Parathyroid adenoma (tissue), 2 donors: Measurements from ENCODE around the gene TMEM272.

Source experiments
- H2AFZ ChIP-seq: fragments of 300-600 bp; sonication (generic); one replicate; pipeline ENCODE4 v1.7.0; 2017; ENCODE audit warnings: antibody characterized with exemption, mild to moderate bottlenecking
- H3K27ac ChIP-seq: fragments of 300-600 bp; sonication (generic); one replicate; pipeline ENCODE4 v1.7.0; 2017
- H3K27me3 ChIP-seq: fragments of 300-600 bp; sonication (generic); one replicate; pipeline ENCODE4 v1.7.0; 2017; ENCODE audit warnings: low read length; ENCODE audit not compliant: control insufficient read depth, insufficient read depth
- H3K36me3 ChIP-seq: fragments of 300-600 bp; sonication (generic); one replicate; pipeline ENCODE4 v1.7.0; 2017; ENCODE audit warnings: low read length; ENCODE audit not compliant: control insufficient read depth, insufficient read depth
- H3K4me1 ChIP-seq: fragments of 300-600 bp; sonication (generic); one replicate; pipeline ENCODE4 v1.7.0; 2017; ENCODE audit warnings: control low read depth
- H3K4me2 ChIP-seq: fragments of 300-600 bp; sonication (generic); one replicate; pipeline ENCODE4 v1.7.0; 2017; ENCODE audit warnings: low read length
- H3K4me3 ChIP-seq: fragments of 300-600 bp; sonication (generic); one replicate; pipeline ENCODE4 v1.7.0; 2017; ENCODE audit warnings: low read depth, low read length
- H3K79me2 ChIP-seq: fragments of 300-600 bp; sonication (generic); one replicate; pipeline ENCODE4 v1.7.0; 2017; ENCODE audit warnings: control low read depth
- H3K9ac ChIP-seq: fragments of 300-600 bp; sonication (generic); one replicate; pipeline ENCODE4 v1.7.0; 2017; ENCODE audit warnings: mild to moderate bottlenecking
- H3K9me3 ChIP-seq: fragments of 300-600 bp; sonication (generic); one replicate; pipeline ENCODE4 v1.7.0; 2017; ENCODE audit warnings: low read length; ENCODE audit not compliant: control insufficient read depth
- TF ChIP-seq, protein P1 (sequence below): fragments of 300-600 bp; sonication (generic); IDR thresholded peaks from one replicate; pipeline ENCODE4 v1.7.0; 2017; ENCODE audit warnings: antibody characterized with exemption, mild to moderate bottlenecking
- donor health status: primary hyperparathyroidism.

The TMEM272 gene

DNA sequence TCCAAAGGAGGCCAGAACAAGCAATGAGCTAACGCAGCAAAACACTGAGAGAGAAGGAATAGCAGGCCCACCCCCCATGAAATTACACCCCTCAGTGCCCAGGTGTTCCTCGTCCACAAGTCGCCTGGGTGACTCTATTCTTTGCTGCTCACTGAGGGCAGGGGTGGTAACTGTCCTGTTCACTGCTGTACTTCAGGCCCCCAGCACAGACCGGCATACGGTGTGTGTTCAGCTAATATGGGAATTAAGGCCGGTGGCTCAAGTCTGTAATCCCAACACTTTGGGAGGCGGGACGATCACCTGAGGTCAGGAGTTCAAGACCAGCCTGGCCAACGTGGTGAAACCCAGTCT lies 72.9 kb downstream of the TMEM272 start:
- H3K4me1 ChIP-seq = no peaks in the 10 kb centered on the region
- H3K4me3 ChIP-seq = no peak overlapping the region
- H3K9ac ChIP-seq = no peak overlapping the region
- no peaks in the 10 kb centered on the region for H3K9me3 ChIP-seq
- no peaks in the 10 kb centered on the region for H3K79me2 ChIP-seq
- H3K36me3 ChIP-seq = no peaks in the 10 kb centered on the region
- no peak overlapping the region for H3K4me2 ChIP-seq
- peak overlapping the region; percentile 54 for H3K27ac ChIP-seq
- no peaks in the 10 kb centered on the region for H3K27me3 ChIP-seq
- TF ChIP-seq, protein P1, sequence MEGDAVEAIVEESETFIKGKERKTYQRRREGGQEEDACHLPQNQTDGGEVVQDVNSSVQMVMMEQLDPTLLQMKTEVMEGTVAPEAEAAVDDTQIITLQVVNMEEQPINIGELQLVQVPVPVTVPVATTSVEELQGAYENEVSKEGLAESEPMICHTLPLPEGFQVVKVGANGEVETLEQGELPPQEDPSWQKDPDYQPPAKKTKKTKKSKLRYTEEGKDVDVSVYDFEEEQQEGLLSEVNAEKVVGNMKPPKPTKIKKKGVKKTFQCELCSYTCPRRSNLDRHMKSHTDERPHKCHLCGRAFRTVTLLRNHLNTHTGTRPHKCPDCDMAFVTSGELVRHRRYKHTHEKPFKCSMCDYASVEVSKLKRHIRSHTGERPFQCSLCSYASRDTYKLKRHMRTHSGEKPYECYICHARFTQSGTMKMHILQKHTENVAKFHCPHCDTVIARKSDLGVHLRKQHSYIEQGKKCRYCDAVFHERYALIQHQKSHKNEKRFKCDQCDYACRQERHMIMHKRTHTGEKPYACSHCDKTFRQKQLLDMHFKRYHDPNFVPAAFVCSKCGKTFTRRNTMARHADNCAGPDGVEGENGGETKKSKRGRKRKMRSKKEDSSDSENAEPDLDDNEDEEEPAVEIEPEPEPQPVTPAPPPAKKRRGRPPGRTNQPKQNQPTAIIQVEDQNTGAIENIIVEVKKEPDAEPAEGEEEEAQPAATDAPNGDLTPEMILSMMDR = no peak
- peak overlapping the region; percentile 78 for H2AFZ ChIP-seq

DNA sequence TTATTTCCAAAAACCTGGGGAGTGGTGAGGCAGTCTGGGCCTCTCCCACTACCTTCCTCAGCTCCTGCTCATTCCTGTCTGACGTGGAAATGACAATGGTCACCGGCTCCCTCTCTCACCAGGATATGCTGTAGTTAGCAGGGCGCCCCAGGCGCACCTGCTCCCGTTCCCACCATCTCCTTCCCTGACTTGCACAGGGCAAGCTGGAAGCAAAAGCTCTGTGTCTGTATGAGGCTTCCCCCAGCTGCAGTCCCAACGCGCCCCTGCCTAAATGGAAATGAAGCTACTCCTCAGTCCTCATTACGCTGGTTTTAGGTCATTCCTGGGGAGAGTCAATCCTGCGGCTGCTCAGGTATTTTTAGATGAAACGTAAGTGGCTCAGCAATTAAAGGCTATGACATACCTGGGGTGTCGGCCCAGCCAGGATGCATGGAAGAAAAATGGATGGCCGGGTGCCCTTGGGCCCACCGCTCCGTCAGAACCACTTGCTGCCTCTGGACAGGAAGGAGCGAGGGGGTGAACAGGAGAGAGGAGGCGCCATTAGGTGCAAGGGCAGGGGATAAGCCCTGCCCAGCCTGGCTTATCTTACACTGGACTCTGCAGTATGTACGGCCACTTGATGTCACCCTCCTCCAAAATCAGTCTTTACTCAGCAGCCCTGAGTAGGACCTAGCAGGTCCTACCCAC lies 73.4 kb downstream of the TMEM272 start:
- H3K4me1 ChIP-seq = no peaks in the 10 kb centered on the region
- TF ChIP-seq, protein P1 = peak; percentile 32
- H3K79me2 ChIP-seq = no peaks in the 10 kb centered on the region
- H3K9ac ChIP-seq = no peak overlapping the region
- peak overlapping the region; percentile 78 for H2AFZ ChIP-seq
- no peaks in the 10 kb centered on the region for H3K9me3 ChIP-seq
- peak overlapping the region; percentile 34 for H3K4me2 ChIP-seq
- no peak overlapping the region for H3K4me3 ChIP-seq
- H3K36me3 ChIP-seq = no peaks in the 10 kb centered on the region
- peak overlapping the region; percentile 54 for H3K27ac ChIP-seq
- H3K27me3 ChIP-seq = no peaks in the 10 kb centered on the region

GRCh38 chr13:51770681-51771417 lies 74.1 kb downstream of the TMEM272 start:
- H3K9me3 ChIP-seq = no peaks in the 10 kb centered on the region
- no peak overlapping the region for H3K4me3 ChIP-seq
- no peak overlapping the region for H3K9ac ChIP-seq
- H3K4me2 ChIP-seq = no peak overlapping the region
- no peaks in the 10 kb centered on the region for H3K79me2 ChIP-seq
- TF ChIP-seq, protein P1 = no peak
- peak overlapping the region; percentile 78 for H2AFZ ChIP-seq
- peak overlapping the region; percentile 54 for H3K27ac ChIP-seq
- no peaks in the 10 kb centered on the region for H3K4me1 ChIP-seq
- H3K27me3 ChIP-seq = no peaks in the 10 kb centered on the region
- H3K36me3 ChIP-seq = no peaks in the 10 kb centered on the region

DNA sequence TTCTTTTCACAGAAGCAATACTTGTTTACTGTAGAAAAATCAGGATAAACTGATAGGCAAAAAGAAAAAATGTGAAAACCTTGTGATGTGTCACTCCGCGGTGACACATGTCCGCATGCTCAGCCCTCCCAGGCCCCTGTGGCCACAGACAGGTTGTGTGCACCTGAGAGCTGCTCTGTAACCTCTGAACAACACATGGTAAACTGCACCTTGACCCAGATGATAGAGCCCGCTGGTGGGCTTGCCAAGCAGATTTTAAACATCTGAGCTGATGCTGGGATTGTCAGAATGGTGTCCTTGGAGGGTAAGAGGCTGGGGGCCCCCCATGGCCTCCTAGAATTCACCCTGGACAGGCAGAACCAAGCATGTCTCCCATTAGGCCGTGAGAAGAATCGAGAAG lies 74.8 kb downstream of the TMEM272 start:
- H3K9me3 ChIP-seq = no peaks in the 10 kb centered on the region
- H3K4me3 ChIP-seq = no peak overlapping the region
- no peaks in the 10 kb centered on the region for H3K36me3 ChIP-seq
- no peak overlapping the region for H3K4me2 ChIP-seq
- H2AFZ ChIP-seq = no peak overlapping the region
- no peaks in the 10 kb centered on the region for H3K27me3 ChIP-seq
- TF ChIP-seq, protein P1 = no peak
- no peaks in the 10 kb centered on the region for H3K4me1 ChIP-seq
- H3K79me2 ChIP-seq = no peaks in the 10 kb centered on the region
- no peak overlapping the region for H3K9ac ChIP-seq
- H3K27ac ChIP-seq = peak overlapping the region; percentile 13
